Endothelial cell (in vitro differentiated cells): ENCODE results near the gene SLC1A7. TPM values are rescaled to one million over a fixed set of nuclear protein-coding genes. Genes with fewer than 3 reads are reported as not detected.

Source experiments
- DNase-seq: peaks from one replicate; pipeline ENCODE4 v3.0.0; 2021; ENCODE audit warnings: low spot score
- H3K27ac Mint-ChIP-seq: one replicate; pipeline ENCODE4 v1.8.0; 2021; ENCODE audit warnings: mixed read lengths, inconsistent platforms; ENCODE audit not compliant: unreplicated experiment
- H3K27me3 Mint-ChIP-seq: one replicate; pipeline ENCODE4 v1.8.0; 2021; ENCODE audit warnings: mild to moderate bottlenecking, moderate library complexity, mixed read lengths, inconsistent platforms; ENCODE audit not compliant: unreplicated experiment
- H3K36me3 Mint-ChIP-seq: one replicate; pipeline ENCODE4 v1.8.0; 2021; ENCODE audit warnings: mild to moderate bottlenecking, low read depth, mixed read lengths, inconsistent platforms; ENCODE audit not compliant: unreplicated experiment
- H3K4me1 Mint-ChIP-seq: one replicate; pipeline ENCODE4 v1.8.0; 2021; ENCODE audit warnings: mild to moderate bottlenecking, mixed read lengths, inconsistent platforms; ENCODE audit not compliant: unreplicated experiment
- H3K4me3 Mint-ChIP-seq: one replicate; pipeline ENCODE4 v1.8.0; 2021; ENCODE audit warnings: mild to moderate bottlenecking, mixed read lengths, inconsistent platforms; ENCODE audit not compliant: unreplicated experiment
- H3K9me3 Mint-ChIP-seq: one replicate; pipeline ENCODE4 v1.8.0; 2021; ENCODE audit warnings: mixed read lengths, inconsistent platforms; ENCODE audit not compliant: unreplicated experiment
- CTCF ChIP-seq: fragments of 200-600 bp; sonication (generic); IDR thresholded peaks from one replicate; pipeline ENCODE4 v1.5.0; 2021; ENCODE audit warnings: antibody characterized with exemption; ENCODE audit not compliant: unreplicated experiment
- total RNA-seq: library from RNA; stranded (reverse); fragmentation: NEBNext Ultra II Directional; extraction: Animal tissue kit (Norgen Biotek cat#: 25700); gene quantifications from one replicate; pipeline ENCODE4 v1.2.1, GENCODE V29; 2021; ENCODE audit not compliant: unreplicated experiment

The SLC1A7 gene
- total RNA-seq, 1 donor from 2014 or later = not detected

DNA sequence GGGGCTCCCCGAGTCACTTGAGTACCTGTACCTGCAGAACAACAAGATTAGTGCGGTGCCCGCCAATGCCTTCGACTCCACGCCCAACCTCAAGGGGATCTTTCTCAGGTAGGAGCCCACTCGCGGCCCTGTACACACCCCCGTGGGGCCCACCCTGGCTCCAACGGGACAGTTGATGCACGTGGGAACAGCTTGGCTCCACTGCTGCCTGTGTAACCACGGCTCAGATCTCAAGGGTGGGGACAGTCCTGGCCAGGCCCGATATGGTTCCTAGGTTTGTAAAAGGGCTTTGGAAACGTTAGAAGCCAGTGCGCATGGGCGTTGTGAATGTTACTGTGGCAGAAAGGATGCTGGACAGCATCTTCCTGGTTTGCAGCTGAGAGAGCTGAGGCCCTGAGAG is 61.7 kb downstream of the SLC1A7 start:
- H3K4me3 Mint-ChIP-seq = no peak overlapping the region
- no peak for TF ChIP-seq CTCF
- peaks cover 17% of the 10 kb centered on the region for H3K4me1 Mint-ChIP-seq
- no peaks in the 10 kb centered on the region for H3K36me3 Mint-ChIP-seq
- H3K27me3 Mint-ChIP-seq = peaks cover 9% of the 10 kb centered on the region
- no peaks in the 10 kb centered on the region for H3K9me3 Mint-ChIP-seq
- DNase-seq = no peak
- no peak overlapping the region for H3K27ac Mint-ChIP-seq

GRCh38 chr1:53080041-53080440 is 62.4 kb downstream of the SLC1A7 start:
- no peaks in the 10 kb centered on the region for H3K9me3 Mint-ChIP-seq
- no peak overlapping the region for H3K4me3 Mint-ChIP-seq
- H3K4me1 Mint-ChIP-seq = peaks cover 17% of the 10 kb centered on the region
- no peaks in the 10 kb centered on the region for H3K36me3 Mint-ChIP-seq
- no peak for DNase-seq
- no peak for TF ChIP-seq CTCF
- H3K27ac Mint-ChIP-seq = no peak overlapping the region
- H3K27me3 Mint-ChIP-seq = peaks cover 8% of the 10 kb centered on the region

DNA sequence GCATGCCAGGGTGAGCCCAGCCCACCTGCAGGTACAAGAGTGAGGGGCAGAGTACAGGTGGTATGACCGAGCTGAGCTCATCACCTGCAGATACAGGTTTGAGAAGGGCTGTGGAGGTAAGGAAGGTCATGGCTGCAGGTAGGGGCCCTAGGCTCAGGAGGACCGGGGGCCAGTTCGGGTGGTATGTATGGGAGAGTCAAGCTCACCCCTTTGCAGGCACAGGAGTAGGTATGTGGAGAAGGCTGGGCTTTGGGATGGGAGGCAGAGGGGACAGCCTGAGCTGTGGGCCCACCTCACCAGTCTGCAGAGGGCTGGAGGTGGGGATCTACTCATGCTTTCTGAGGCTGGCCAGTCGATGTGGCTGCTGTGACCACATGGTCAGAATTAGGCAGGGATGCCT is 63.2 kb downstream of the SLC1A7 start:
- Mint-ChIP-seq H3K4me1 (peaks cover 17% of the 10 kb centered on the region), H3K27me3 (peaks cover 10% of the 10 kb centered on the region), H3K27ac (no peak overlapping the region)

DNA sequence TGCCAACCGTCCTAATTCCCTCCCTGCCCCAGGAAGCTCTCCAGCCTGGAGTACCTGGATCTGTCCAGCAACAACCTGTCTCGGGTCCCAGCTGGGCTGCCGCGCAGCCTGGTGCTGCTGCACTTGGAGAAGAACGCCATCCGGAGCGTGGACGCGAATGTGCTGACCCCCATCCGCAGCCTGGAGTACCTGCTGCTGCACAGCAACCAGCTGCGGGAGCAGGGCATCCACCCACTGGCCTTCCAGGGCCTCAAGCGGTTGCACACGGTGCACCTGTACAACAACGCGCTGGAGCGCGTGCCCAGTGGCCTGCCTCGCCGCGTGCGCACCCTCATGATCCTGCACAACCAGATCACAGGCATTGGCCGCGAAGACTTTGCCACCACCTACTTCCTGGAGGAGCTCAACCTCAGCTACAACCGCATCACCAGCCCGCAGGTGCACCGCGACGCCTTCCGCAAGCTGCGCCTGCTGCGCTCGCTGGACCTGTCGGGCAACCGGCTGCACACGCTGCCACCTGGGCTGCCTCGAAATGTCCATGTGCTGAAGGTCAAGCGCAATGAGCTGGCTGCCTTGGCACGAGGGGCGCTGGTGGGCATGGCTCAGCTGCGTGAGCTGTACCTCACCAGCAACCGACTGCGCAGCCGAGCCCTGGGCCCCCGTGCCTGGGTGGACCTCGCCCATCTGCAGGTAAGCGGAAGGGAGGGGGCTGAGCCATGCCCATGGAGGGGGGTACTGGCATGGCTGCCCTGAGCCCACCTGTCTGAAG is 63.9 kb downstream of the SLC1A7 start:
- TF ChIP-seq CTCF = no peak
- DNase-seq = no peak
- Mint-ChIP-seq H3K9me3 (no peaks in the 10 kb centered on the region), H3K36me3 (no peaks in the 10 kb centered on the region), H3K4me3 (no peak overlapping the region), H3K4me1 (peaks cover 17% of the 10 kb centered on the region), H3K27me3 (peaks cover 10% of the 10 kb centered on the region), H3K27ac (no peak overlapping the region)

More for the DNA sequence above, 63.2 kb downstream of the SLC1A7 start:
- no peaks in the 10 kb centered on the region for H3K36me3 Mint-ChIP-seq
- no peak for TF ChIP-seq CTCF
- no peak for DNase-seq
- no peak overlapping the region for H3K4me3 Mint-ChIP-seq
- no peaks in the 10 kb centered on the region for H3K9me3 Mint-ChIP-seq

DNA sequence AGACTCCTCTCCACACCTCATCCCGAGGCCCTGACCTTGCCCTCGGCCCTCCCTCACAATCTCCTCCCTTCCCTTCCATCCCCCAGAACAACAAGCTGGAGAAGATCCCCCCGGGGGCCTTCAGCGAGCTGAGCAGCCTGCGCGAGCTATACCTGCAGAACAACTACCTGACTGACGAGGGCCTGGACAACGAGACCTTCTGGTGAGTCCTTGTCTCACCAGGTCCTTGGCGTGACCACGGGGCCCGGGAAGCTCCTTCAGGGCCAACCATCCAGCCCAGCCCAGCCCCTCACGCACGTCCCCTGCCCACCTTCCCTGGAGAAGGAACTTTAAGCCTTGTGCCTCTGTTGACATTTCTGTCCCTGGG is 64.9 kb downstream of the SLC1A7 start:
- Mint-ChIP-seq H3K27me3 (peaks cover 8% of the 10 kb centered on the region), H3K36me3 (no peaks in the 10 kb centered on the region), H3K4me3 (no peak overlapping the region), H3K4me1 (peaks cover 8% of the 10 kb centered on the region), H3K27ac (no peak overlapping the region), H3K9me3 (no peaks in the 10 kb centered on the region)
- TF ChIP-seq CTCF = no peak
- DNase-seq = no peak
